Epithelial cell of proximal tubule (primary cell): ENCODE data around the gene PHF24. TPM values are rescaled to one million over a fixed set of nuclear protein-coding genes. Genes with fewer than 3 reads are reported as not detected.

ENCODE experiments used
- DNase-seq: peaks from one replicate; pipeline ENCODE4 v3.0.0-alpha.2; 2011; ENCODE audit warnings: low read depth
- H3K4me3 ChIP-seq: 2 replicates; pipeline ENCODE4 v1.5.1; 2011; ENCODE audit warnings: low read depth, mild to moderate bottlenecking, low read length
- total RNA-seq: library from RNA; depleted of rRNA; stranded (reverse); fragments of >200 nt; gene quantifications from 2 replicates; pipeline ENCODE4 v1.2.3, GENCODE V29; 2015
- TF ChIP-seq, protein P1 (sequence below): conservative IDR thresholded peaks from 2 replicates; pipeline ENCODE4 v1.5.1; 2012; ENCODE audit warnings: low read depth, mild to moderate bottlenecking, low read length

PHF24 gene
- total RNA-seq, 1 donor from 2014 or later = 0.12 TPM

DNA sequence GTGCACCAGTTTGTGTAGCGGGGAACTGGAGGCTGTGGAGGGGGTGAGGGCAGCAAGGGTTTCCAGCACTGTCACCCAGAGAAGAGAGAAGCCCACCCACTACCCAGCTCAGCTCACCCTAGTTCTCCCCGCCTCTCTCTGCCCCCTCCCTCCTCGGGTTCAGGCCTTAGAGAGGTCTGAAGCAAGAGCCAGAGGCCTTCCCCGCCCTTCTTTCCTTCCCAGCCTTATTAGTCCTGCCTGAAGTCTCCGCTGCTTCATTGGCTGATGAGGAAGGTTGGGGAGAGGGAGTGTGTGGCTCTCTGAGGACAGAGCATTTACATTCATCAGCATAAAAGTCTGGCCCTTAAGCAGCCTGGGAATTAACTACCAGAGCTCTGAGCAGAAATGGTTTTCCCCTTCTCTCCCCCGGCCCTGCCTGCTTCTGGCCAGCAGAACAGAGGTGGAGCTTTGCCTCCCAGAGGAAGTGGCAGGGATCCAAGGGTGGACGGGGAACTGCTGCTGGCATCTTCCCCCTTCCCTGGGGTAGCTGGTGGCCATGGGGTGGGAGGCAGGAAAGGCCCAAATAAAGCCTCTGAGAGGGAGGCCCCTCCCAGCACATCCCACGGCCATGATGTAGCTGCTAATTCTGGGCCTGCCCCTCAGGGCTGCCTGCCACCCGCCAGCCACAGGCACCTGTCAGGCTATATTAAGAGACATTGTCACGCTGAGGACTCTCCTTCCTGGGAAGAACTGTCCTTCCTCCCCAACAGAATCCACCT is 35.6 kb downstream of the PHF24 start:
- H3K4me3 ChIP-seq = no peak overlapping the region
- DNase-seq = no peak
- TF ChIP-seq, protein P1, sequence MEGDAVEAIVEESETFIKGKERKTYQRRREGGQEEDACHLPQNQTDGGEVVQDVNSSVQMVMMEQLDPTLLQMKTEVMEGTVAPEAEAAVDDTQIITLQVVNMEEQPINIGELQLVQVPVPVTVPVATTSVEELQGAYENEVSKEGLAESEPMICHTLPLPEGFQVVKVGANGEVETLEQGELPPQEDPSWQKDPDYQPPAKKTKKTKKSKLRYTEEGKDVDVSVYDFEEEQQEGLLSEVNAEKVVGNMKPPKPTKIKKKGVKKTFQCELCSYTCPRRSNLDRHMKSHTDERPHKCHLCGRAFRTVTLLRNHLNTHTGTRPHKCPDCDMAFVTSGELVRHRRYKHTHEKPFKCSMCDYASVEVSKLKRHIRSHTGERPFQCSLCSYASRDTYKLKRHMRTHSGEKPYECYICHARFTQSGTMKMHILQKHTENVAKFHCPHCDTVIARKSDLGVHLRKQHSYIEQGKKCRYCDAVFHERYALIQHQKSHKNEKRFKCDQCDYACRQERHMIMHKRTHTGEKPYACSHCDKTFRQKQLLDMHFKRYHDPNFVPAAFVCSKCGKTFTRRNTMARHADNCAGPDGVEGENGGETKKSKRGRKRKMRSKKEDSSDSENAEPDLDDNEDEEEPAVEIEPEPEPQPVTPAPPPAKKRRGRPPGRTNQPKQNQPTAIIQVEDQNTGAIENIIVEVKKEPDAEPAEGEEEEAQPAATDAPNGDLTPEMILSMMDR = no peak

DNA sequence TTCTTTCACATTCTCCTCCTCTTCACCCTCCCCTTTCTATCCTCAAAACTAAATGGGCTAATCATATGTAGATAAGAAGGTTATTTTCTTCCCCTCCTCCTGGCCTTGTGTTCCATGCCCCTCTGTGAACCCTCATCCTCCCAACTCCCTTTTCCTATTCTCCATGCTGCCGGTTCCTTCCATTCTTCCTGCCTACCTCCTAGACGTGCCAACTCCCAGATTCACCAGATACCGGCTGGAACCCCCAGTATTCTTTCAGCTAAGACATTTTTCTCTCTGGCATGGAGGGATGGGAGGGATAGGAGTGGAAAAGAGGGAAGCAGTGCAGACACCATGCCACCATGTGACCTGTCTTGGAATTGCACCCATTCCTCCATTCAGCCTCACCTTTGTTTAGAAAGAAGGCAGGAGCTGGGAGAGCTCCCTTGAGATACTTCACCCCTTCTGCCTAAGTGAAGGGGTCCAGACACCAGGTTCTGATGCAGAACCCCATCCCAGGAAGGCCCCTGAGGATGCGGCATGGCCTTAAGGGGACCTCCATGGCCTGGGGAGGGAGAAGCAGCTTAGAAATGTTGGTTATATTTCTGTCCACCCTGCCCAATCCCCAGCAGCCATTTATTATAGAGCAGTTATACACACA is 36.3 kb downstream of the PHF24 start:
- H3K4me3 ChIP-seq = no peak overlapping the region
- TF ChIP-seq, protein P1 = peak; percentile 79
- DNase-seq = no peak

DNA sequence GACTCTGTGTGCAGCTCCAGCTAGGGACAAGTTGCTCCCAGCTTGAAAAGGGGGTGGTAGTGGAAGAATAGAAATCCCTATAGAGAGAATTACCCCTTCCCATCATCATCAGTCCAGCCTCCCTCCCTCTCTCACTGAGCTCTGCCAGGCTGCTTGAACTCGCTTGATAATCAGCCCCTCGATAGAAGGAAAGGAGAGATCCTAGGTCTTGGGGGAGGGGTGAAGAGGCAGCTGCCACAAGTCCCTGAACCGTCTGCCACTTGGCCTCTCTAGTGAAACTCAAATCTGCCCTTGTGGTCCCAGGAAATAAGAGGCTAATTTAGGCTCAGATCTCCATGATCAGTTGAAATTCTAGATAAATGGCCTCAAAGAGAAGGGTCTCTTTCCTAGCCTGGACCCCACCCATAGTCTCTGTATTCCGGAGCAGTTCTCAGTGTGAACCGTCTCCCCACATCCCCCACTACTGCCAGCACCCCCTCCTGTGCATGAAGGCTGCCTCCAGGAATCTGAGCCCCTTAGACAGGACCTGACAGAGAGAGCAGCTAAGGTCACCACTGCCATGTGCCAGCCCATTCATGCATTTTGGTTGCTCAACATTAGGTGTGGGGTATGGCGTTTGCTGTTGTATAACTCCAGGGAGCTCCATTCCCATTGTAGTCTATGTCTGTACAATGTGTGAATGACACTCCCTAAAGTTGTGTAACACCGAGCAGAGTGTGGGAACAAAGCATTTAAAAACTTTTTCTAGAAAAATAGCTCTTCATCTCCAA is 37.0 kb downstream of the PHF24 start:
- peak; percentile 81 for DNase-seq
- H3K4me3 ChIP-seq = no peak overlapping the region
- TF ChIP-seq, protein P1 = no peak

DNA sequence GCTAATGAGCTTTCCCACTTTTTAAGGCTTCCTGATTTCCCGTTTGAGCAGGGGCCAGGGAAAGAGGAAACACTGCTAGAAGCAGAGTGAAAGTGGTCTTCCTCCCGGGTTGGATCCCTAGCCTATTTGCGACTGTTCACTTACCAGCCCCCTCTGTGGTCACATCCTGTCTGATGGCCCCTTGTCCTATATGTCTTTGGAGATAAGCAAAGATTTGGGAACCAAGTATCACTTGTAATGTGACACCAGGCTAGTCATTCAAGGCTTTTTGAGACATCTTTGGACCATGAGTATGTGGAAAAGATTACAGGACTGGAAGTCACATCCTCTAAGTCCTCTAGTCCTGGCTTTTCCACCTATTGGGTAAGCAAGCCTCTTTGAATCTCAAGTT is 37.6 kb downstream of the PHF24 start:
- TF ChIP-seq, protein P1 = no peak
- no peak for DNase-seq
- no peak overlapping the region for H3K4me3 ChIP-seq

DNA sequence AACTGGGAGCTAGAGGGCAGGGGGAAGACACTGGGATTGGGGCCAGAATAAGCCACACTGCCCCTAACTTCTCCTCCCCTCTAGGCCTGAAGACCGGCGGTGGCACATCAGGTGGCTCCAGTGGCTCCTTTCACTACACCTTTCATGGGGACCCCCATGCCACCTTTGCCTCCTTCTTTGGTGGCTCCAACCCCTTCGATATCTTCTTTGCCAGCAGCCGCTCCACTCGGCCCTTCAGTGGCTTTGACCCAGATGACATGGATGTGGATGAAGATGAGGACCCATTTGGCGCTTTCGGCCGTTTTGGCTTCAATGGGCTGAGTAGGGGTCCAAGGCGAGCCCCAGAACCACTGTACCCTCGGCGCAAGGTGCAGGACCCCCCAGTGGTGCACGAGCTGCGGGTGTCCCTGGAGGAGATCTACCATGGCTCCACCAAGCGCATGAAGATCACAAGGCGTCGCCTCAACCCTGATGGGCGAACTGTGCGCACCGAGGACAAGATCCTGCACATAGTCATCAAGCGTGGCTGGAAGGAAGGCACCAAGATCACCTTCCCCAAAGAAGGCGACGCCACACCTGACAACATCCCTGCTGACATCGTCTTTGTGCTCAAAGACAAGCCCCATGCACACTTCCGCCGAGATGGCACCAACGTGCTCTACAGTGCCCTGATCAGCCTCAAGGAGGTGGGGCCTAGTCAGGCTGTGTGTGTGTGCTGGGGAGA is 38.3 kb downstream of the PHF24 start:
- TF ChIP-seq, protein P1 = no peak
- no peak for DNase-seq
- H3K4me3 ChIP-seq = no peak overlapping the region

DNA sequence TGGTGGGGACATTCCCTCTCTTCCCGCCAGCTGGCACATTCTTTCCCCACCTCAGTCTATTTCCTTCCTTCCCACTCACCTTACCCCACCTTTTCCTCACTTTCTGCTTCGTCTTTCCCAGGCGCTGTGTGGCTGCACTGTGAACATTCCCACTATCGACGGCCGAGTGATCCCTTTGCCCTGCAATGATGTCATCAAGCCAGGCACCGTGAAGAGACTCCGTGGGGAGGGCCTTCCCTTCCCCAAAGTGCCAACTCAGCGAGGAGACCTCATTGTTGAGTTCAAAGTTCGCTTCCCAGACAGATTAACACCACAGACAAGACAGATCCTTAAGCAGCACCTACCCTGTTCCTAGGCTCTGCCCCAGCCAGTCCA is 38.8 kb downstream of the PHF24 start:
- peak; percentile 76 for DNase-seq
- TF ChIP-seq, protein P1 = no peak
- H3K4me3 ChIP-seq = no peak overlapping the region
